Nephron progenitor cell (in vitro differentiated cells): ENCODE results near the gene SLC12A8.
"Not testable (repeated sequence)": the region's sequence is repeated elsewhere in the genome, so short reads cannot be mapped to it uniquely, and the experiment has no call there.

Source experiments
- DNase-seq: peaks from one replicate; pipeline ENCODE4 v3.0.0; 2021
- H3K27ac Mint-ChIP-seq: 2 replicates; pipeline ENCODE4 v1.8.0; 2021; ENCODE audit warnings: mild to moderate bottlenecking, moderate library complexity, mixed read lengths
- H3K27me3 Mint-ChIP-seq: 2 replicates; pipeline ENCODE4 v1.8.0; 2021; ENCODE audit warnings: mild to moderate bottlenecking, low read depth, mixed read lengths; ENCODE audit not compliant: poor library complexity
- H3K36me3 Mint-ChIP-seq: 2 replicates; pipeline ENCODE4 v1.8.0; 2021; ENCODE audit warnings: low read depth, mixed read lengths
- H3K4me1 Mint-ChIP-seq: 2 replicates; pipeline ENCODE4 v1.8.0; 2021; ENCODE audit warnings: mixed read lengths
- H3K4me3 Mint-ChIP-seq: 2 replicates; pipeline ENCODE4 v1.8.0; 2021; ENCODE audit warnings: mild to moderate bottlenecking, moderate library complexity, mixed read lengths
- H3K9me3 Mint-ChIP-seq: 2 replicates; pipeline ENCODE4 v1.8.0; 2021; ENCODE audit warnings: mild to moderate bottlenecking, moderate library complexity, mixed read lengths
- TF ChIP-seq, protein P1 (sequence below): fragments of 200-600 bp; sonication (generic); IDR thresholded peaks from 2 replicates; pipeline ENCODE4 v1.5.0; 2021; ENCODE audit warnings: antibody characterized with exemption

Gene SLC12A8

DNA sequence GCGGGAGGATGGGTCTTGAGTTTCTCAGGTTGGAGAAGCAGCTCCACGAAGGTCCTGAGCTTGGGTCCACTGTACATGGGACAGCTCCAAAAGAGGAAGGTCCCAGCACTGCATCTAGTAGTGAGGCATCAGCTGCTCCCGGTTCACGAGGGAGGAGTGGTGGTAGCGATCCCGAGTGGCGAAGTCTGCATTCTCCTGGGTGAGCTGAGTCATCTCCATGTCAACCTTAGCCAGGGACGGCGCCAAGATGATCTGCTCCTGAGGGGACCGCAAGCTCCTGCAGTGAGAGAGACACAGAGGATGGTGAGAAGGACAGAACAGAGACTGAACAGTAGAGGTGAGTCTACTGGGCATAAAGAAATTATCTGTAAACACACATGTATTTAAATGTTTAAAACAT, 128.8 kb downstream of the SLC12A8 start:
- Mint-ChIP-seq H3K27me3 (no peaks in the 10 kb centered on the region), H3K4me3 (no peak overlapping the region), H3K4me1 (no peaks in the 10 kb centered on the region), H3K36me3 (no peaks in the 10 kb centered on the region), H3K9me3 (no peaks in the 10 kb centered on the region), H3K27ac (no peak overlapping the region)
- no peak for DNase-seq
- TF ChIP-seq, protein P1, sequence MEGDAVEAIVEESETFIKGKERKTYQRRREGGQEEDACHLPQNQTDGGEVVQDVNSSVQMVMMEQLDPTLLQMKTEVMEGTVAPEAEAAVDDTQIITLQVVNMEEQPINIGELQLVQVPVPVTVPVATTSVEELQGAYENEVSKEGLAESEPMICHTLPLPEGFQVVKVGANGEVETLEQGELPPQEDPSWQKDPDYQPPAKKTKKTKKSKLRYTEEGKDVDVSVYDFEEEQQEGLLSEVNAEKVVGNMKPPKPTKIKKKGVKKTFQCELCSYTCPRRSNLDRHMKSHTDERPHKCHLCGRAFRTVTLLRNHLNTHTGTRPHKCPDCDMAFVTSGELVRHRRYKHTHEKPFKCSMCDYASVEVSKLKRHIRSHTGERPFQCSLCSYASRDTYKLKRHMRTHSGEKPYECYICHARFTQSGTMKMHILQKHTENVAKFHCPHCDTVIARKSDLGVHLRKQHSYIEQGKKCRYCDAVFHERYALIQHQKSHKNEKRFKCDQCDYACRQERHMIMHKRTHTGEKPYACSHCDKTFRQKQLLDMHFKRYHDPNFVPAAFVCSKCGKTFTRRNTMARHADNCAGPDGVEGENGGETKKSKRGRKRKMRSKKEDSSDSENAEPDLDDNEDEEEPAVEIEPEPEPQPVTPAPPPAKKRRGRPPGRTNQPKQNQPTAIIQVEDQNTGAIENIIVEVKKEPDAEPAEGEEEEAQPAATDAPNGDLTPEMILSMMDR = no peak

DNA sequence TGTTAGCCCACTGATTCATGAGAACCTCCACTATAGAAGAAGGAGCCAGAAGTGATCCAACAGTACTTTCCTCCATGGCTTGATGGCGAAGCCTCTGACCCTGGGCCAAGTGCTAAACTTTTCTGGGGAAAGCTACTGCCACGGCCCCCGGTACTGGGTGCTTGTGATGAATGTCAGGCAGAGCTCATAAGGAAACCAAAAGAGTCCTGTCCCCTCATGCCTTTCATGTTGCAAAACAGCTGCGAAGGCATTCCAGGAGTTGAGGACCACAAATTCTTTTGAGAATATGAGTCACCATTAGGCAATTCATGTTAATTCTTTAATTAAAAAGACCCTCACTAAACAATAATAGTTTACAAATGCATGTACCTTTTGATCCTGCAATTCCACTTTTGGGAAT, 130.2 kb downstream of the SLC12A8 start:
- H3K9me3 Mint-ChIP-seq, H3K4me3 Mint-ChIP-seq, H3K4me1 Mint-ChIP-seq, H3K27me3 Mint-ChIP-seq, H3K27ac Mint-ChIP-seq, H3K36me3 Mint-ChIP-seq, DNase-seq: not testable (repeated sequence)

DNA sequence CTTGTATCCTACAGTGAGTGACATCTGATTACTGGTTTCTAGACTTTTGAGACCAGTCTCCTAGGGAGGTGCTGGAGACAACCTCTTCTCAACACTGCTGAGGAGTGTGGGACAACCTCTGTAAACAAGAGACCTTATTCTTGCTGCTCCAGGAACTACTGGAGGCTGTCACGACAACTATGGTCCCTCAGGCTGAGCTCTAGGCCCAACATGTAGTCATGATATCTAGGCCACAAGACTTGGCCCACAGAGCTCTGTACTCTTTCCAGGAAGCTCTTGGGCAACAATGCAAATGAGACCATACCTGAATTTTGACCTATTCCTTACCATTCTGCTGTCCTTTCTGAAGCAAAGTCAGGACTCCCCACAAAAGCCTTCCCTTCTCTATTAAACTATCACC, 132.5 kb downstream of the SLC12A8 start:
- no peaks in the 10 kb centered on the region for H3K27me3 Mint-ChIP-seq
- H3K9me3 Mint-ChIP-seq = no peaks in the 10 kb centered on the region
- no peak overlapping the region for H3K4me3 Mint-ChIP-seq
- TF ChIP-seq, protein P1 = no peak
- no peak overlapping the region for H3K27ac Mint-ChIP-seq
- peaks cover 16% of the 10 kb centered on the region for H3K4me1 Mint-ChIP-seq
- no peaks in the 10 kb centered on the region for H3K36me3 Mint-ChIP-seq
- DNase-seq = no peak

DNA sequence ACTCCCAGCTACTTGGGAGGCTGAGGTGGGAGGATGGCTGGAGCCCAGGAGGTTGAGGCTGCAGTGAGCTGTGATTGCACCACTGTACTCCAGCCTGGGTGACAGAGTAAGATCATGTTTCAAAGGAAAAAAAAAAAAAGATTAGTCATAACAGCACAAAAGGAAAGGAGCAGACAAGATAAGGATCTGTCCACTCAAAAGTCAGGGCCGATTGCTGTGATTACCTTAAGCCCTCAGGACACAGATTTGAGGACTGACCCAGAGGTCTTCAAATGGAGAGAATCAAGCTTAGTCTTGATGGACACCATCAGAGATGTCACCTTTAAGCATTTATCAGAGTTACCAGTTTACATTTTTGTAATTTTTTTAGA, 132.9 kb downstream of the SLC12A8 start:
- DNase-seq = no peak
- H3K27ac Mint-ChIP-seq = no peak overlapping the region
- H3K27me3 Mint-ChIP-seq = no peaks in the 10 kb centered on the region
- H3K4me1 Mint-ChIP-seq = peaks cover 17% of the 10 kb centered on the region
- no peak overlapping the region for H3K4me3 Mint-ChIP-seq
- H3K9me3 Mint-ChIP-seq = no peaks in the 10 kb centered on the region
- TF ChIP-seq, protein P1 = no peak
- H3K36me3 Mint-ChIP-seq = no peaks in the 10 kb centered on the region

DNA sequence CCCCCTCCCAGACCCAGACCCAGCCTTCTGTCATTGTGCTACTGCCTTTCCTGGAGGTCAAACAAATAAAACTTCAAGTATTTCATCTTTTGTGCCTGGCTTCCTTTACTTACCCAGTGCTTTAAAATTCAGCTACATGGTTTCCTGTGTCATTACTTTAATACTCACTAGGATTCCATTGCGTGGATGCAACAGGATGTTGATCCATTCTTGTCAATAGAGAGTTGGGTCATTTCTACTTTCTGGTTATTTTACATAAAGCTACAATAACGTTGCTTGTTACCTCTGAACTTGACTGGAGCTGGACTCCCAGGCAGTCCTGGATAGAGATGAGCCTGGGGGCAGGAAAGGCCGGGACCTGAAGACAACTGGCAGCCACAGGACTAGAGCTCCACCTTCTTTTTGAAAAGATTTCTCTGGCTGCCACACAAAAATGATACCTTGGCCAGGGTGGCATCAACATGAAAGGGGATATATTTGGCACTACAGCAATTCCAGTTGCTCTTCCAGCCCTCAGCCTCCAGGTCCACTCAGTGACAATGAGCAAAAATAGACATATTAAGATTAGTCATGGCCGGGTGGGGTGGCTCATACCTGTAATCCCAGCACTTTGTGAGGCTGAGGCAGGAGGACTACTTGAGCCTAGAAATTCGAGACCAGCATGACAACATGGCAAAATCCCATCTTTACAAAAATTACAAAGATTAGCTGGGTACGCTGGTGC, 133.4 kb downstream of the SLC12A8 start:
- H3K36me3 Mint-ChIP-seq = no peaks in the 10 kb centered on the region
- TF ChIP-seq, protein P1 = no peak

DNA sequence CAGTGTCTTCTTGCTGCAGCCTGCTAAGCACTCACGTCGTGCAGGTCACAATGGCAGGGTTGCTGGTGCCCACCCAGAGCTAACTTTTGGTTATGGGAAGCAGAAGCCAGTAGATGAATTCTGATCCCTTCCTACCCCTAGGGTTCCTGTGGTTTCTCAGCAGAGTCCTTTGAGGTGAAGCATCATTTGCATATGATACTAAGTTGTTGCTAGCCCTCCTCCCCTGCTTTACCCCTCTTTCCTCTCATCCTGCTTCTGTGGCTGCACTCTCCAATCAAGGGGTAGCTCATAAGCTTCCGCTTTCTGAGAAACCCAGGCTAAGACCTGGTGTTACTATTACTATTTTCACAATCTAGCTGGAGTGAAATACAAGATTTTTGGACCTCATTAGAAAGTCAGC, 134.7 kb downstream of the SLC12A8 start:
- Mint-ChIP-seq H3K9me3 (no peaks in the 10 kb centered on the region), H3K4me1 (peaks cover 17% of the 10 kb centered on the region), H3K27me3 (no peaks in the 10 kb centered on the region), H3K27ac (no peak overlapping the region), H3K4me3 (no peak overlapping the region), H3K36me3 (no peaks in the 10 kb centered on the region)
- TF ChIP-seq, protein P1 = no peak
- no peak for DNase-seq

More for the DNA sequence above, 133.4 kb downstream of the SLC12A8 start:
- no peak for DNase-seq
- no peaks in the 10 kb centered on the region for H3K27me3 Mint-ChIP-seq
- H3K9me3 Mint-ChIP-seq = no peaks in the 10 kb centered on the region
- peaks cover 17% of the 10 kb centered on the region for H3K4me1 Mint-ChIP-seq
- H3K4me3 Mint-ChIP-seq = no peak overlapping the region
- no peak overlapping the region for H3K27ac Mint-ChIP-seq
